GM23338 (cell line): ENCODE results near the gene PSG7. TPM values are rescaled to one million over a fixed set of nuclear protein-coding genes. Genes with fewer than 3 reads are reported as not detected.
A peak's percentile ranks its signal among the peaks of the same experiment; 100 is the strongest.
"Not testable (repeated sequence)": the region's sequence is repeated elsewhere in the genome, so short reads cannot be mapped to it uniquely, and the experiment has no call there.

ENCODE experiments used
- ATAC-seq: fragments of 200-7000 bp; cut with Tn5 transposase; 3 replicates; pipeline ENCODE4 v1.9.1; 2020
- DNase-seq: peaks from one replicate; pipeline ENCODE4 v3.0.0-alpha.2; 2015; ENCODE audit warnings: low spot score
- H2AFZ ChIP-seq: fragments of 200-600 bp; sonication (generic); 2 replicates; pipeline ENCODE4 v1.8.0; 2016; ENCODE audit warnings: antibody characterized with exemption, mild to moderate bottlenecking, moderate library complexity
- H3F3A ChIP-seq: fragments of 200-600 bp; sonication (generic); replicated peaks from 2 replicates; pipeline ENCODE4 v1.8.0; 2017; ENCODE audit warnings: antibody characterized with exemption, mixed run types, low read depth
- H3K27ac ChIP-seq: fragments of 200-600 bp; sonication (generic); 2 replicates; pipeline ENCODE4 v1.6.1; 2016; ENCODE audit warnings: low read depth
- H3K27me3 ChIP-seq: fragments of 200-600 bp; sonication (generic); 2 replicates; pipeline ENCODE4 v1.8.0; 2016; ENCODE audit warnings: mild to moderate bottlenecking, mixed run types, moderate library complexity; ENCODE audit not compliant: insufficient read depth
- H3K36me3 ChIP-seq: fragments of 200-600 bp; sonication (generic); 2 replicates; pipeline ENCODE4 v1.8.0; 2016; ENCODE audit warnings: mild to moderate bottlenecking; ENCODE audit not compliant: insufficient read depth
- H3K4me1 ChIP-seq: fragments of 200-600 bp; sonication (generic); 2 replicates; pipeline ENCODE4 v1.8.0; 2016; ENCODE audit warnings: mild to moderate bottlenecking, moderate library complexity; ENCODE audit not compliant: insufficient read depth
- H3K4me2 ChIP-seq: fragments of 200-600 bp; sonication (generic); 2 replicates; pipeline ENCODE4 v1.7.1; 2017; ENCODE audit warnings: mixed run types
- H3K4me3 ChIP-seq: fragments of 200-600 bp; sonication (generic); 2 replicates; pipeline ENCODE4 v1.6.1; 2016; ENCODE audit warnings: mixed run types
- H3K79me2 ChIP-seq: fragments of 200-600 bp; sonication (generic); replicated peaks from 2 replicates; pipeline ENCODE4 v1.8.0; 2017; ENCODE audit warnings: mild to moderate bottlenecking; ENCODE audit not compliant: insufficient read depth
- H3K9me2 ChIP-seq: fragments of 200-600 bp; sonication (generic); 2 replicates; pipeline ENCODE4 v1.8.0; 2017; ENCODE audit not compliant: insufficient read depth
- H4K20me1 ChIP-seq: fragments of 200-600 bp; sonication (generic); replicated peaks from 2 replicates; pipeline ENCODE4 v1.8.0; 2017; ENCODE audit warnings: mild to moderate bottlenecking; ENCODE audit not compliant: insufficient read depth
- H3K27ac Mint-ChIP-seq: 2 replicates; pipeline ENCODE4 v1.8.0; 2020; ENCODE audit warnings: inconsistent platforms, mild to moderate bottlenecking, moderate library complexity, mixed read lengths
- H3K27me3 Mint-ChIP-seq: 3 replicates; pipeline ENCODE4 v1.8.0; 2022; ENCODE audit warnings: low read depth, mild to moderate bottlenecking, moderate library complexity, mixed read lengths, inconsistent platforms; ENCODE audit not compliant: insufficient read depth, poor library complexity
- H3K36me3 Mint-ChIP-seq: 3 replicates; pipeline ENCODE4 v1.8.0; 2021; ENCODE audit warnings: low read depth, mild to moderate bottlenecking, inconsistent platforms, moderate library complexity, mixed read lengths
- H3K4me1 Mint-ChIP-seq: 3 replicates; pipeline ENCODE4 v1.8.0; 2020; ENCODE audit warnings: mild to moderate bottlenecking, inconsistent platforms, mixed read lengths
- H3K4me3 Mint-ChIP-seq: 3 replicates; pipeline ENCODE4 v1.8.0; 2021; ENCODE audit warnings: moderate library complexity, mild to moderate bottlenecking, inconsistent platforms, mixed read lengths
- H3K9me3 Mint-ChIP-seq: 3 replicates; pipeline ENCODE4 v1.8.0; 2020; ENCODE audit warnings: moderate library complexity, mild to moderate bottlenecking, inconsistent platforms, mixed read lengths
- CTCF ChIP-seq, 2 experiments: fragments of 200-600 bp in 1 of 2; sonication (generic) in 1 of 2; conservative IDR thresholded peaks; 2 replicates each; pipeline versions ENCODE4 v1.5.1 to v1.6.1; 2016 to 2017; ENCODE audit warnings: antibody characterized with exemption in 2 of 2, low read depth in 2 of 2, mild to moderate bottlenecking in 2 of 2, moderate library complexity in 1 of 2
- EZH2 ChIP-seq: fragments of 200-600 bp; sonication (generic); IDR thresholded peaks from one replicate; pipeline ENCODE4 v1.8.0; 2017; ENCODE audit warnings: antibody characterized with exemption, mild to moderate bottlenecking, low read depth; ENCODE audit not compliant: unreplicated experiment
- NANOG ChIP-seq: IDR thresholded peaks from 2 replicates; pipeline ENCODE4 v1.6.1; 2016; ENCODE audit warnings: antibody characterized with exemption, borderline replicate concordance
- POLR2AphosphoS5 ChIP-seq: IDR thresholded peaks from 2 replicates; pipeline ENCODE4 v1.6.1; 2016; ENCODE audit warnings: antibody characterized with exemption, low read depth
- REST ChIP-seq: IDR thresholded peaks from one replicate; pipeline ENCODE4 v1.6.1; 2018; ENCODE audit warnings: antibody characterized with exemption; ENCODE audit not compliant: unreplicated experiment
- ZNF462 ChIP-seq: fragments of 250-450 bp; sonication (Bioruptor Pico); IDR thresholded peaks from 2 replicates; pipeline ENCODE4 v1.5.0; 2020; ENCODE audit warnings: mild to moderate bottlenecking, moderate library complexity
- polyA plus RNA-seq: library from polyadenylated mRNA; unstranded; fragments of >200 nt; fragmentation: Nextera tagmentation; extraction: Ambion mirVana; gene quantifications from 2 replicates; pipeline ENCODE4 v1.2.1, GENCODE V29; 2016
- total RNA-seq: library from RNA; depleted of rRNA; stranded (reverse); fragments of >200 nt; shearing (Covaris generic); gene quantifications from 2 replicates; pipeline ENCODE4 v1.2.3, GENCODE V29; 2014

Gene PSG7
- total and polyA plus RNA-seq, 2 experiments from 2014 or later = not detected

GRCh38 chr19:42881279-42881678 is 55.7 kb downstream of the PSG7 start:
- H3K9me2 ChIP-seq, ATAC-seq, H3K4me2 ChIP-seq, H3K27me3 ChIP-seq, H3K4me3 ChIP-seq, H3K27me3 Mint-ChIP-seq, H3K4me1 ChIP-seq, H3K4me3 Mint-ChIP-seq, H3K36me3 ChIP-seq, H3K4me1 Mint-ChIP-seq, H4K20me1 ChIP-seq, H2AFZ ChIP-seq, H3K27ac Mint-ChIP-seq, H3K79me2 ChIP-seq, H3F3A ChIP-seq, H3K27ac ChIP-seq: not testable (repeated sequence)
- TF ChIP-seq CTCF (conservative IDR thresholded peaks at IDR 0.05; ENCODE audit: low read depth in 2 of 2) = peak; percentile 58 to 73
- Mint-ChIP-seq H3K9me3 (peaks cover 99% of the 10 kb centered on the region), H3K36me3 (peaks cover 42% of the 10 kb centered on the region)
- peak; percentile 32 for DNase-seq

- peaks cover 39% of the 10 kb centered on the region for H3K36me3 Mint-ChIP-seq
- not testable (repeated sequence) for H3K4me3 ChIP-seq
These were observed 56.4 kb downstream of the PSG7 start for GRCh38 chr19:42880621-42881020.

GRCh38 chr19:42879613-42880012 is 57.4 kb downstream of the PSG7 start, which contains the start of gene PSG1:
PSG1 (minus strand) TSS chr19:42879713; CDS start chr19:42879581, 132 bp downstream.
- Mint-ChIP-seq H3K27me3 (peaks cover 5% of the 10 kb centered on the region), H3K27ac (no peak within 1 kb of the TSS), H3K4me1 (no peaks in the 10 kb centered on the region), H3K4me3 (no peak within 1 kb of the TSS), H3K9me3 (peaks cover 99% of the 10 kb centered on the region), H3K36me3 (peaks cover 36% of the 10 kb centered on the region)
- Histone ChIP-seq H3K27ac (no peak within 1 kb of the TSS), H3K79me2 (no peaks in the 10 kb centered on the region), H2AFZ (no peak within 1 kb of the TSS), H3K36me3 (no peaks in the 10 kb centered on the region), H3K27me3 (no peaks in the 10 kb centered on the region), H4K20me1 (no peaks in the 10 kb centered on the region), H3K9me2 (no peaks in the 10 kb centered on the region), H3F3A (no peaks in the 10 kb centered on the region), H3K4me1 (no peaks in the 10 kb centered on the region), H3K4me2 (no peak within 1 kb of the TSS), H3K4me3 (no peak within 1 kb of the TSS)
- no peak for DNase-seq
- no peak for ATAC-seq
- no peak for TF ChIP-seq NANOG
- no peak for TF ChIP-seq ZNF462 (CRISPR knock-in tag)
- TF ChIP-seq POLR2AphosphoS5 = no peak
- no peak for TF ChIP-seq REST
- TF ChIP-seq EZH2 = no peak

More at GRCh38 chr19:42880621-42881020, 56.4 kb downstream of the PSG7 start:
- H3K9me2 ChIP-seq, ATAC-seq, H3K27ac ChIP-seq, H3K4me3 Mint-ChIP-seq, H3K4me1 Mint-ChIP-seq, DNase-seq, H3K36me3 ChIP-seq, H3K4me1 ChIP-seq, H4K20me1 ChIP-seq, H3K27me3 ChIP-seq, H3K27ac Mint-ChIP-seq, H3K27me3 Mint-ChIP-seq, H3F3A ChIP-seq, H3K4me2 ChIP-seq, H3K79me2 ChIP-seq, H2AFZ ChIP-seq: not testable (repeated sequence)
- H3K9me3 Mint-ChIP-seq = peaks cover 99% of the 10 kb centered on the region
